Gastroesophageal sphincter (tissue), 4 donors: ENCODE results near the gene DLGAP5. TPM values are rescaled to one million over a fixed set of nuclear protein-coding genes. Genes with fewer than 3 reads are reported as not detected.

Source experiments
- ATAC-seq: fragments of 150-250 bp; one replicate; pipeline ENCODE4 v1.9.1; 2016; ENCODE audit warnings: mild to moderate bottlenecking, moderate library complexity
- H3K27ac ChIP-seq, 4 donors: fragments of 200-600 bp; sonication (generic) in 3 of 4; 1 replicate in 3 of 4; 2 replicates in 1 of 4; pipeline ENCODE4 v1.5.1; 2016 to 2019
- H3K27me3 ChIP-seq: fragments of 200-600 bp; sonication (generic); one replicate; pipeline ENCODE4 v1.5.1; 2019
- H3K36me3 ChIP-seq, 2 donors: fragments of 200-600 bp; sonication (generic); one replicate each; pipeline ENCODE4 v1.5.1; 2019; ENCODE audit warnings: control low read depth in 1 of 2
- H3K4me1 ChIP-seq, 3 donors: fragments of 200-600 bp; sonication (generic); 1 replicate in 2 of 3; 2 replicates in 1 of 3; pipeline ENCODE4 v1.5.1; 2016 to 2019; ENCODE audit warnings: control low read depth in 2 of 3
- H3K4me3 ChIP-seq, 2 donors: fragments of 200-600 bp; sonication (generic); one replicate each; pipeline ENCODE4 v1.5.1; 2019; ENCODE audit warnings: mild to moderate bottlenecking in 1 of 2, moderate library complexity in 1 of 2
- H3K9me3 ChIP-seq, 3 donors: fragments of 200-600 bp; sonication (generic); one replicate each; pipeline ENCODE4 v1.5.1; 2017 to 2019; ENCODE audit warnings: control low read depth in 2 of 3
- EP300 ChIP-seq: sonication (generic); formaldehyde crosslinking; IDR thresholded peaks from one replicate; pipeline ENCODE4 v1.6.1; 2017; ENCODE audit warnings: antibody characterized with exemption, mild to moderate bottlenecking
- POLR2A ChIP-seq, 2 donors: fragments of 450-650 bp; IDR thresholded peaks; one replicate each; pipeline ENCODE4 v1.6.1; 2017; ENCODE audit warnings: antibody characterized with exemption in 2 of 2, mild to moderate bottlenecking in 2 of 2, moderate library complexity in 1 of 2
- POLR2AphosphoS5 ChIP-seq: sonication (generic); formaldehyde crosslinking; IDR thresholded peaks from one replicate; pipeline ENCODE4 v1.6.1; 2017; ENCODE audit warnings: antibody characterized with exemption
- WGBS, 2 donors: methylation state at CpG; one replicate each; pipeline ENCODE4 v1.1.5; 2018; ENCODE audit warnings: low coverage in 1 of 2; 5-methylcytosine and 5-hydroxymethylcytosine counted together
- total RNA-seq, 4 donors: library from RNA; depleted of rRNA; stranded (reverse); fragments of >200 nt; gene quantifications; one replicate each; pipeline ENCODE4 v1.1.0, GENCODE V29; 2016
- TF ChIP-seq, protein P1 (sequence below), 4 experiments: fragments of 200-600 bp in 2 of 4; fragments of 450-650 bp in 2 of 4; sonication (generic) in 1 of 4; IDR thresholded peaks; one replicate each; pipeline ENCODE4 v1.5.1; 2017 to 2019; ENCODE audit warnings: antibody characterized with exemption in 4 of 4, mild to moderate bottlenecking in 2 of 4, moderate library complexity in 2 of 4

DLGAP5 gene
- total RNA-seq, 4 donors from 2014 or later = 0.23 to 1.2 TPM; not detected in 2

DNA sequence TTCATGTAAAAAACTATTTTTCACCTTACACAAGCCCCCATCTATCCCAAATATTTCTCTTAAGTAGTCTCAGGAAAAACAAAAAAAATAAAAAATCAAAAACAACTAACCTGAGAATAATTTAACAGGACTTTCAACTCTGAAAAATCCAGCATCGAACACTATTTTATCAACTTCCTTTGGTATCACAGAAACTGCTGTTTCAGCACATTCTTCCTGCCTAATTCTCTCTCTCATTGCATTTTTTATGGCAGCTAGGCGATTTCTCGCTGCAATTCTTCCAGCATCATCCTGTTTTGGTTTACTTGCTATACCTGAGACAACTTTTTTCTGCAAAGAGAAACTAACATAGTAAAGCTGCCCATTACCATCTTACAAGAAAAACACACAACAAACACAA lies 33.0 kb downstream of the DLGAP5 start:
- no peak overlapping the region for H3K27ac ChIP-seq
- H3K9me3 ChIP-seq = no peaks in the 10 kb centered on the region
- no peaks in the 10 kb centered on the region for H3K27me3 ChIP-seq
- 67 to 87% methylated on average over 3 of the region's 3 CpGs for WGBS, 2 donors
- no peak overlapping the region for H3K4me3 ChIP-seq
- no peaks in the 10 kb centered on the region for H3K4me1 ChIP-seq
- H3K36me3 ChIP-seq = no peaks in the 10 kb centered on the region
- ATAC-seq = no peak
- no peak for TF ChIP-seq POLR2AphosphoS5
- TF ChIP-seq POLR2A (IDR thresholded peaks at IDR 0.05) = no peak

- H3K27me3 ChIP-seq = no peaks in the 10 kb centered on the region
- TF ChIP-seq POLR2AphosphoS5 = no peak
- no peak for TF ChIP-seq EP300
- no peak for TF ChIP-seq POLR2A (IDR thresholded peaks at IDR 0.05)
- TF ChIP-seq, protein P1, sequence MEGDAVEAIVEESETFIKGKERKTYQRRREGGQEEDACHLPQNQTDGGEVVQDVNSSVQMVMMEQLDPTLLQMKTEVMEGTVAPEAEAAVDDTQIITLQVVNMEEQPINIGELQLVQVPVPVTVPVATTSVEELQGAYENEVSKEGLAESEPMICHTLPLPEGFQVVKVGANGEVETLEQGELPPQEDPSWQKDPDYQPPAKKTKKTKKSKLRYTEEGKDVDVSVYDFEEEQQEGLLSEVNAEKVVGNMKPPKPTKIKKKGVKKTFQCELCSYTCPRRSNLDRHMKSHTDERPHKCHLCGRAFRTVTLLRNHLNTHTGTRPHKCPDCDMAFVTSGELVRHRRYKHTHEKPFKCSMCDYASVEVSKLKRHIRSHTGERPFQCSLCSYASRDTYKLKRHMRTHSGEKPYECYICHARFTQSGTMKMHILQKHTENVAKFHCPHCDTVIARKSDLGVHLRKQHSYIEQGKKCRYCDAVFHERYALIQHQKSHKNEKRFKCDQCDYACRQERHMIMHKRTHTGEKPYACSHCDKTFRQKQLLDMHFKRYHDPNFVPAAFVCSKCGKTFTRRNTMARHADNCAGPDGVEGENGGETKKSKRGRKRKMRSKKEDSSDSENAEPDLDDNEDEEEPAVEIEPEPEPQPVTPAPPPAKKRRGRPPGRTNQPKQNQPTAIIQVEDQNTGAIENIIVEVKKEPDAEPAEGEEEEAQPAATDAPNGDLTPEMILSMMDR (IDR thresholded peaks at IDR 0.05) = no peak
- ATAC-seq = no peak
- no peak overlapping the region for H3K4me3 ChIP-seq
- H3K27ac ChIP-seq = no peak overlapping the region
- 80 to 83% methylated on average over 1 of the region's 1 CpG for WGBS, 2 donors
- no peaks in the 10 kb centered on the region for H3K4me1 ChIP-seq
- no peaks in the 10 kb centered on the region for H3K36me3 ChIP-seq
- no peaks in the 10 kb centered on the region for H3K9me3 ChIP-seq
Observed at GRCh38 chr14:55157080-55157479, 34.3 kb downstream of the DLGAP5 start.

- no peaks in the 10 kb centered on the region for H3K36me3 ChIP-seq
- no peak for TF ChIP-seq POLR2A (IDR thresholded peaks at IDR 0.05)
- no peaks in the 10 kb centered on the region for H3K9me3 ChIP-seq
- H3K27ac ChIP-seq = no peak overlapping the region
- no peaks in the 10 kb centered on the region for H3K27me3 ChIP-seq
- H3K4me3 ChIP-seq = no peak overlapping the region
- H3K4me1 ChIP-seq = no peaks in the 10 kb centered on the region
- 87 to 90% methylated on average over 2 to 3 of the region's 3 CpGs for WGBS, 2 donors
- ATAC-seq = no peak
Observed at GRCh38 chr14:55153951-55154350, 37.4 kb downstream of the DLGAP5 start.

DNA sequence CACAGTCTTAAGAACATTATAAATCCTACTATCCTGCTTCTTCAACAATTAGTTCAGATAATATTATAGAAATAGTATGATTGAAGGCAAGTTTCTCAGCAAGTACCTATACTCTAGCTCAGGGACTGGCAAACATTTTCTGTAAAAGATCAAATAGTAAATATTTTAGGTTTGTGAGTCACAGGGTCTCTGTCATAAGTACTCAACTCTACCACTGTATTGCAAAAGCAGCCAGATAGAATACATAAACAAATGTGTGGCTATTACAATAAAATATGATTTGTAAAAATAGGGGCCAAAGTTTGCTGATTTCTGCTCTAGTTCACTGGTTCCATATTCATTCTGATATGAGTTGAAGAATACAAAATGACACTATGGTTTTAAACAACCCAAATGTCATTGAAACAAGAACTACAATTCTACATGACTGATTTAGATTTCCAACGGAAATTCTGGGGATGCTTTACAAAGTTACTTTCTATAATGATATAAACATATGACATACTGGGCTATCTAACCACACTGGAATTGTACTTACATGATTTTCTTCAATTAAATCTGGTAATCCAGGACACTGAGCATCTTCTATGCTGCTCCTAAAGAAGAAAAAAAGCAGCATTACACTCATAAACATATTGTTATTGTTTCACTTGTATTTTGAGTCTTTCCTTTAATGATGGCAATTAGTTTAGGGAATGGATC lies 39.2 kb downstream of the DLGAP5 start:
- Histone ChIP-seq H3K27me3 (no peaks in the 10 kb centered on the region), H3K4me3 (no peak overlapping the region), H3K4me1 (no peaks in the 10 kb centered on the region), H3K36me3 (peaks cover 0 to 1% of the 10 kb centered on the region in 2 donors), H3K27ac (no peak overlapping the region), H3K9me3 (no peaks in the 10 kb centered on the region)
- ATAC-seq = no peak
- WGBS, 2 donors = 60 to 77% methylated on average over 1 of the region's 1 CpG
- TF ChIP-seq, protein P1 (IDR thresholded peaks at IDR 0.05) = no peak
- TF ChIP-seq POLR2AphosphoS5 = no peak
- TF ChIP-seq POLR2A (IDR thresholded peaks at IDR 0.05) = no peak
- TF ChIP-seq EP300 = no peak

GRCh38 chr14:55151601-55152000 lies 39.8 kb downstream of the DLGAP5 start:
- Histone ChIP-seq H3K27ac (no peak overlapping the region), H3K9me3 (no peaks in the 10 kb centered on the region), H3K27me3 (no peaks in the 10 kb centered on the region), H3K4me1 (no peaks in the 10 kb centered on the region), H3K4me3 (no peak overlapping the region), H3K36me3 (peaks cover 0 to 7% of the 10 kb centered on the region in 2 donors)
- WGBS, 2 donors = 75 to 88% methylated on average over 1 of the region's 1 CpG
- no peak for ATAC-seq
- TF ChIP-seq, protein P1 (IDR thresholded peaks at IDR 0.05) = no peak

GRCh38 chr14:55146425-55146824 lies 45.0 kb downstream of the DLGAP5 start:
- no peak overlapping the region for H3K27ac ChIP-seq
- no peaks in the 10 kb centered on the region for H3K4me1 ChIP-seq
- 75 to 78% methylated on average over 2 of the region's 2 CpGs for WGBS, 2 donors
- peaks cover 9 to 59% of the 10 kb centered on the region in 2 donors for H3K36me3 ChIP-seq
- no peaks in the 10 kb centered on the region for H3K9me3 ChIP-seq
- no peak for ATAC-seq
- no peak overlapping the region for H3K4me3 ChIP-seq
- TF ChIP-seq EP300 (no peak), POLR2A (IDR thresholded peaks at IDR 0.05) (no peak), POLR2AphosphoS5 (no peak)
- TF ChIP-seq, protein P1 (IDR thresholded peaks at IDR 0.05) = no peak
- no peaks in the 10 kb centered on the region for H3K27me3 ChIP-seq
